ENCODE data around the gene TIMMDC1. TPM values are rescaled to one million over a fixed set of nuclear protein-coding genes. Genes with fewer than 3 reads are reported as not detected.

Gene TIMMDC1
- total and polyA plus RNA-seq, 10 of the 15 experiments (the other 5 are each of a cell fraction or from before 2014, with no cell fraction given) = 55.9 to 146 (median 72.1) TPM

DNA sequence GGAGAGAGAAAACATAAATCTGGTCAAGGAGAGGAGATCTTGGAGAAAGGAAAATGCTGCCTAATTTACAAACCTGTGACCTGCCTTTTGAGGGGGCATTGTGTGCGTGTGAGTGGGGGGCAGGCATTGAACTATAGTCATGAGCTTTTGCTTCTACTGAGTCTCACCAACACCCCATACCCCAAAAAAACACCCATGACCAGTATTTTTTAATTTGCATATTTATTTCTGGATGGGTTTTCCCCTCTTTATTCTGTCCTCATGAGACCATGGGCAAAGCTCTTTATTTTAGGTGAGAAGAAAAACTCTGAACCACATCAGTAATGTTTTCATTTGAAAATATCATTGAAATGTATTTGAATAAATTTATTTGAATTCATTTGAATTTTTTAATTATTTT is 40.4 kb downstream of the TIMMDC1 start (continued):
- TF ChIP-seq, protein P1, sequence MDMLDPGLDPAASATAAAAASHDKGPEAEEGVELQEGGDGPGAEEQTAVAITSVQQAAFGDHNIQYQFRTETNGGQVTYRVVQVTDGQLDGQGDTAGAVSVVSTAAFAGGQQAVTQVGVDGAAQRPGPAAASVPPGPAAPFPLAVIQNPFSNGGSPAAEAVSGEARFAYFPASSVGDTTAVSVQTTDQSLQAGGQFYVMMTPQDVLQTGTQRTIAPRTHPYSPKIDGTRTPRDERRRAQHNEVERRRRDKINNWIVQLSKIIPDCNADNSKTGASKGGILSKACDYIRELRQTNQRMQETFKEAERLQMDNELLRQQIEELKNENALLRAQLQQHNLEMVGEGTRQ (IDR thresholded peaks at IDR 0.05; ENCODE audit: borderline replicate concordance, low read depth, low read length) = no peak
- TF ChIP-seq MEF2A (IDR thresholded peaks at IDR 0.05; ENCODE audit: insufficient read depth, low read depth, low read length) (peak; percentile 95), MTA3 (IDR thresholded peaks at IDR 0.05; ENCODE audit: borderline replicate concordance, low read length) (0 out of 2 replicates have a peak, but pooled peaks have one; percentile 14), GABPA (IDR thresholded peaks at IDR 0.05; ENCODE audit: low read depth) (no peak), SMARCA5 (IDR thresholded peaks at IDR 0.05) (no peak), FOS (IDR thresholded peaks at IDR 0.05; ENCODE audit: borderline replicate concordance, extremely low read depth, insufficient read length) (no peak), NBN (IDR thresholded peaks at IDR 0.05) (no peak), POLR2AphosphoS5 (IDR thresholded peaks at IDR 0.05; ENCODE audit: low read length) (no peak), ZNF384 (IDR thresholded peaks at IDR 0.05; ENCODE audit: borderline replicate concordance, low read depth, low read length) (no peak), SMAD5 (IDR thresholded peaks at IDR 0.05; ENCODE audit: low read depth) (no peak), CBFB (IDR thresholded peaks at IDR 0.05; ENCODE audit: low read depth) (no peak), TCF3 (IDR thresholded peaks at IDR 0.05; ENCODE audit: borderline replicate concordance, insufficient read depth, low read depth, low read length) (no peak), PAX5 (IDR thresholded peaks at IDR 0.05; ENCODE audit: borderline replicate concordance, low read depth, low read length) (no peak), ZNF207 (IDR thresholded peaks at IDR 0.05; ENCODE audit: borderline replicate concordance) (no peak), RUNX3 (IDR thresholded peaks at IDR 0.05; ENCODE audit: low read length) (peak; percentile 39; the same call in 1 of the 2 replicates), IKZF2 (IDR thresholded peaks at IDR 0.05) (no peak), TAF1 (IDR thresholded peaks at IDR 0.05; ENCODE audit: borderline replicate concordance, low read depth, low read length) (no peak), BACH1 (IDR thresholded peaks at IDR 0.05; ENCODE audit: borderline replicate concordance) (no peak), CREB1 (IDR thresholded peaks at IDR 0.05; ENCODE audit: low read depth) (0 out of 2 replicates have a peak, but pooled peaks have one; percentile 35), JUND (IDR thresholded peaks at IDR 0.05; ENCODE audit: low read depth, low read length) (no peak), NFYA (IDR thresholded peaks at IDR 0.05; ENCODE audit: borderline replicate concordance, low read depth, low read length) (no peak)
- TF ChIP-seq, protein P2, sequence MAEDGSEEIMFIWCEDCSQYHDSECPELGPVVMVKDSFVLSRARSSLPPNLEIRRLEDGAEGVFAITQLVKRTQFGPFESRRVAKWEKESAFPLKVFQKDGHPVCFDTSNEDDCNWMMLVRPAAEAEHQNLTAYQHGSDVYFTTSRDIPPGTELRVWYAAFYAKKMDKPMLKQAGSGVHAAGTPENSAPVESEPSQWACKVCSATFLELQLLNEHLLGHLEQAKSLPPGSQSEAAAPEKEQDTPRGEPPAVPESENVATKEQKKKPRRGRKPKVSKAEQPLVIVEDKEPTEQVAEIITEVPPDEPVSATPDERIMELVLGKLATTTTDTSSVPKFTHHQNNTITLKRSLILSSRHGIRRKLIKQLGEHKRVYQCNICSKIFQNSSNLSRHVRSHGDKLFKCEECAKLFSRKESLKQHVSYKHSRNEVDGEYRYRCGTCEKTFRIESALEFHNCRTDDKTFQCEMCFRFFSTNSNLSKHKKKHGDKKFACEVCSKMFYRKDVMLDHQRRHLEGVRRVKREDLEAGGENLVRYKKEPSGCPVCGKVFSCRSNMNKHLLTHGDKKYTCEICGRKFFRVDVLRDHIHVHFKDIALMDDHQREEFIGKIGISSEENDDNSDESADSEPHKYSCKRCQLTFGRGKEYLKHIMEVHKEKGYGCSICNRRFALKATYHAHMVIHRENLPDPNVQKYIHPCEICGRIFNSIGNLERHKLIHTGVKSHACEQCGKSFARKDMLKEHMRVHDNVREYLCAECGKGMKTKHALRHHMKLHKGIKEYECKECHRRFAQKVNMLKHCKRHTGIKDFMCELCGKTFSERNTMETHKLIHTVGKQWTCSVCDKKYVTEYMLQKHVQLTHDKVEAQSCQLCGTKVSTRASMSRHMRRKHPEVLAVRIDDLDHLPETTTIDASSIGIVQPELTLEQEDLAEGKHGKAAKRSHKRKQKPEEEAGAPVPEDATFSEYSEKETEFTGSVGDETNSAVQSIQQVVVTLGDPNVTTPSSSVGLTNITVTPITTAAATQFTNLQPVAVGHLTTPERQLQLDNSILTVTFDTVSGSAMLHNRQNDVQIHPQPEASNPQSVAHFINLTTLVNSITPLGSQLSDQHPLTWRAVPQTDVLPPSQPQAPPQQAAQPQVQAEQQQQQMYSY (CRISPR knock-in tag; IDR thresholded peaks at IDR 0.05) = no peak
- TF ChIP-seq, protein P3, sequence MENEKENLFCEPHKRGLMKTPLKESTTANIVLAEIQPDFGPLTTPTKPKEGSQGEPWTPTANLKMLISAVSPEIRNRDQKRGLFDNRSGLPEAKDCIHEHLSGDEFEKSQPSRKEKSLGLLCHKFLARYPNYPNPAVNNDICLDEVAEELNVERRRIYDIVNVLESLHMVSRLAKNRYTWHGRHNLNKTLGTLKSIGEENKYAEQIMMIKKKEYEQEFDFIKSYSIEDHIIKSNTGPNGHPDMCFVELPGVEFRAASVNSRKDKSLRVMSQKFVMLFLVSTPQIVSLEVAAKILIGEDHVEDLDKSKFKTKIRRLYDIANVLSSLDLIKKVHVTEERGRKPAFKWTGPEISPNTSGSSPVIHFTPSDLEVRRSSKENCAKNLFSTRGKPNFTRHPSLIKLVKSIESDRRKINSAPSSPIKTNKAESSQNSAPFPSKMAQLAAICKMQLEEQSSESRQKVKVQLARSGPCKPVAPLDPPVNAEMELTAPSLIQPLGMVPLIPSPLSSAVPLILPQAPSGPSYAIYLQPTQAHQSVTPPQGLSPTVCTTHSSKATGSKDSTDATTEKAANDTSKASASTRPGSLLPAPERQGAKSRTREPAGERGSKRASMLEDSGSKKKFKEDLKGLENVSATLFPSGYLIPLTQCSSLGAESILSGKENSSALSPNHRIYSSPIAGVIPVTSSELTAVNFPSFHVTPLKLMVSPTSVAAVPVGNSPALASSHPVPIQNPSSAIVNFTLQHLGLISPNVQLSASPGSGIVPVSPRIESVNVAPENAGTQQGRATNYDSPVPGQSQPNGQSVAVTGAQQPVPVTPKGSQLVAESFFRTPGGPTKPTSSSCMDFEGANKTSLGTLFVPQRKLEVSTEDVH (IDR thresholded peaks at IDR 0.05; ENCODE audit: low read depth, partially characterized antibody) = no peak
- TF ChIP-seq, protein P4, sequence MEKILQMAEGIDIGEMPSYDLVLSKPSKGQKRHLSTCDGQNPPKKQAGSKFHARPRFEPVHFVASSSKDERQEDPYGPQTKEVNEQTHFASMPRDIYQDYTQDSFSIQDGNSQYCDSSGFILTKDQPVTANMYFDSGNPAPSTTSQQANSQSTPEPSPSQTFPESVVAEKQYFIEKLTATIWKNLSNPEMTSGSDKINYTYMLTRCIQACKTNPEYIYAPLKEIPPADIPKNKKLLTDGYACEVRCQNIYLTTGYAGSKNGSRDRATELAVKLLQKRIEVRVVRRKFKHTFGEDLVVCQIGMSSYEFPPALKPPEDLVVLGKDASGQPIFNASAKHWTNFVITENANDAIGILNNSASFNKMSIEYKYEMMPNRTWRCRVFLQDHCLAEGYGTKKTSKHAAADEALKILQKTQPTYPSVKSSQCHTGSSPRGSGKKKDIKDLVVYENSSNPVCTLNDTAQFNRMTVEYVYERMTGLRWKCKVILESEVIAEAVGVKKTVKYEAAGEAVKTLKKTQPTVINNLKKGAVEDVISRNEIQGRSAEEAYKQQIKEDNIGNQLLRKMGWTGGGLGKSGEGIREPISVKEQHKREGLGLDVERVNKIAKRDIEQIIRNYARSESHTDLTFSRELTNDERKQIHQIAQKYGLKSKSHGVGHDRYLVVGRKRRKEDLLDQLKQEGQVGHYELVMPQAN (conservative IDR thresholded peaks at IDR 0.05) = no peak

All from GM12878 (cell line).